Fibroblast of lung (primary cell): ENCODE results near the gene TMEM37.

Source experiments
- CTCF ChIP-seq, 2 donors: IDR thresholded peaks in 1 of 2; conservative IDR thresholded peaks in 1 of 2; 1 replicate in 1 of 2; 2 replicates in 1 of 2; pipeline ENCODE4 v1.5.1; 2011 to 2012; ENCODE audit warnings: low read length in 2 of 2, control low read depth in 1 of 2, inconsistent platforms in 1 of 2, low read depth in 1 of 2, mild to moderate bottlenecking in 1 of 2
- EZH2 ChIP-seq: IDR thresholded peaks from 2 replicates; pipeline ENCODE4 v1.5.1; 2012; ENCODE audit warnings: low read length, control low read depth, mild to moderate bottlenecking; ENCODE audit errors: missing control alignments

GRCh38 chr2:119436993-119437772 lies 5.5 kb downstream of the TMEM37 start:
- TF ChIP-seq CTCF (conservative IDR thresholded peaks at IDR 0.05 in 1 of 2, IDR thresholded peaks at IDR 0.05 in 1 of 2; ENCODE audit: low read depth in 1 of 2, low read length in 2 of 2) = no peak
- no peak for TF ChIP-seq EZH2
